ENCODE results near the gene MAPK8IP1. TPM values are rescaled to one million over a fixed set of nuclear protein-coding genes. Genes with fewer than 3 reads are reported as not detected.

The MAPK8IP1 gene
- total RNA-seq, result 0.43 and 1.9 TPM in 2 replicates

DNA sequence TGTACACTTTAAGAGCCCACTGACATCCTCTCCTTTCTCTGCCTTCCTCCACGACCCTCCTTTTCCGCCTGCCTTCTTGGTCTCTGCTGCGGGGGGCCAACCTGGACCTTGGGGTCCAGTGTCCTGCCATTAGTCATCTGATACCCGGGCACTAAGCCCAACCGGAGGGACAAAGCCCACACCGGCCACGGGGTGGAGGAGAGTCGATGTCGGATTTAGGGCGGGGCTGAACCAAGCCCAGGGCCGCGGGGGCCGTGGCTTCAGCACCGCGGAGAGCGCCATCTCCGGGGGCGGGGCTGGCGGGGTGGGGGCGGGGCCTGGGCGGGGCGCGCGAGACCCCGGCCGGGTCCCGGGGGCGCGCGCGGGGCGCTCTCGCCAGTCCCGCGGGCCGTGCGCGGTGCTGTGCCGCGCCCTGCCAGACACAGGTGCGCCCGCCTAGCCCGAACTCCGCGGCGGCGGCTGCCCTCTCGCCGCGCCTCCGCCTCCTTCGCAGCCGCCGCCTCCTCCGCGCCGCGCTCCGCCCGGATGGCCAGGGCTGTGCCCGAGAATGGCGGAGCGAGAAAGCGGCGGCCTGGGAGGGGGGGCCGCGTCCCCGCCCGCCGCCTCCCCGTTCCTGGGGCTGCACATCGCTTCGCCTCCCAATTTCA lies at the start of gene MAPK8IP1:
Gene MAPK8IP1 (plus strand): TSS at position 378 of the 647 bp plus-strand sequence. CDS start 170 bp downstream, at position 548.

DNA sequence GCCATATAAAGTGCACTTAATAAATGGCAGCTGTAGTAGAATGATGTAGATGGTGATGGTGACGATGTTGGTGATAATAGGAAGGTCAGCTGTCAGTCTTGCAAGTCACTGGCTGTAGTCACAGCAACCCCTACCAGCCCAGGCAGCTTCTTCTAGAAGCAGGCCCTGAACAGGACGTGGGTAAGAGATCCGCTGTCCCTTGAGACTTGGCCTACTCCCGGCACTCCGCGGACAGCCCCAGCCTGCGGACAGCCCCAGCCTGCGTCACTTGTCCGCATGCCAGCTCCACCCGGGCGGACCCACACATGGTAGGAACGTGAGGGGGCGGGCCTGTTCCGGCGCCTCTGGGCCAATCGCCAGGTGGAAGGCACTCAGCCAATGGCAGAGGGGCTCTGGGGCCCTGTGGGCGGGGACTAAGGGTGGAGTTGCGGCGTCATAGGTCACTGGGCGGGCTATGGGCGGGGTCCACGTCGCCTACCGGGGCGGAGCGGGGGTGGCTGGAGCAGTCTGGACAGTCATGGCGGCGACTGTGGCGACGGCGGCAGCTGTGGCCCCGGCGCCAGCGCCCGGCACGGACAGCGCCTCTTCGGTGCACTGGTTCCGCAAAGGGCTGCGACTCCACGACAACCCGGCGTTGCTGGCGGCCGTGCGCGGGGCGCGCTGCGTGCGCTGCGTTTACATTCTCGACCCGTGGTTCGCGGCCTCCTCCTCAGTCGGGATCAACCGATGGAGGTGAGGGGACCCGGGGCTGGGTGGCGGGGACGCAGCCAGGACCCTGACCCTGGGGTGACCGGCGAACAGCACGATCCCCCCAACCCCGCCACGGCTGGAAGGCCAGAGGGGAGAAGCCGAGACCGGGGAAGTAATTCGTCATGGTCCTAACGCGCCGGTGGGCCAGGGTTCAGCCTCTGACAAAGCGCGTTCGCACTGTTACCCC lies 38.2 kb upstream of the MAPK8IP1 start, which contains the start of gene CRY2:
Gene CRY2 (plus strand): TSS at position 502 of the 937 bp plus-strand sequence. CDS start 16 bp downstream, at position 518.

DNA sequence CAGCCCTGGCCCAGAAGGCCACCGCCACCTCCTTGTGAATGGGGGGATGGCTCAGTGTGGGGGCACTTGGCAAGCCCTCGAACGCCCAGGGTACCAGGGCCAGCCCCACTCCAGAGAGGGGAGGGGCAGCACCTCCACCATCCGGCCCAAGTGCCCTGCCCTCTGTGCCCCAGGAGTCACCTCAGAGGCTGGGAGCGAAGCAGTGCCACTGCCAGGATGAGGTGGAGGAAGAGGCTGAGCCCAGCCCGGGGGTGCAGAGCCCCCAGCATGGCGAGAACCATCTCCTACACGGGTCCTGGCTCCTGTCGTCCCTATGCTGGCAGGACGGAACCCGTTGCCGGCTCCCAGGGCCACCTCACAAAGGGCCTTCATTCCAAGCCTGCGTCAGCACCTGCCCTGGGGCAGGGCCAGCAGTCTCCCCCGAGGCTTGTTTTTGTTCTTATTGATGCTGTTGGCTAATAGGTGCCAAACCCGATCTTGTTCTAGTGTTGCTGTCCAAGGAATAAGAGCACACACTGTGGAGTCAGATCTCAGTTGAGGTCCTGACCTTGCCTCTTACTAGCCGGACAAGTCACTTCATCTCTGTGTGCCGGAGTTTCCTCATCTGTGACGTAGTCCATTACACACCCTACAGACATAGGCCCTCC lies 21.6 kb downstream of the MAPK8IP1 start, which contains the start of gene FREY1:
Gene FREY1 (minus strand): TSS at position 307 of the 647 bp plus-strand sequence. CDS start 26 bp downstream, at position 281.

DNA sequence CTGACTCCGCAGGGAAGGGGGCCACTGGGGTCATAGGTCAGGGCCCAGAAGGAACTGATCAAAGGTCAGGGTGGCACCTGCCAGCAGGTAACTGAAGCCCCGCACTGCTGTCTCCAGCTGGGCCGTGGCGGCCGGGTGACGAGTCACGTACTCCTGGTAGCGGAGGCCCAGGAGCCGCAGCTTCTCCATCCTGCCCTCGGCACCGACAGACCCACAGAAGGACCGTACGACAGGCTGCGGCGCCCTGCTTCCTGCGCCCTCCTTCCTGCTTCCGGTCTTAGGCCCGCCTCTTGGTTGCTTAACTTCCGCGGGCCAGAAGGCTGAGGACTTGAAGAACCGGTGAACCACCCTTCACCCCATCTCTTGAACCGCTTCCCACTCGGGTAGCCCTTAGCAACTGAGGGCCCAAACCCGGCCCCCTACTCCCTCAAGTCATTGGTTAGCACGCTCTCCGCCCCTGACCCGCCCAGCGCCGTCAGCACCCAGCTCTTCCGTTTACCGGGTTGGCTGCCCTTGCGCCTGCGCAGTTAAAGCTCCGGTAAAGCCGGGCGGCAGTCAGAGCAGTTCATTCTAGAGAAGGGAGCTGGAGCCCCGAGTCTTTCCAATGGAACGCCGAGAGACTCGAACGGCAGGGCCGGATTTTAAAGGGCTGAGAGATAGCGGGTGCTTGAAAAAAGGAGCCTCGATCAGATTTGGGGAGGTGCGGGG lies 32.3 kb downstream of the MAPK8IP1 start, which contains the start of gene PEX16:
Gene PEX16 (minus strand): TSS at position 255 of the 708 bp plus-strand sequence. CDS start 66 bp downstream, at position 189.

DNA sequence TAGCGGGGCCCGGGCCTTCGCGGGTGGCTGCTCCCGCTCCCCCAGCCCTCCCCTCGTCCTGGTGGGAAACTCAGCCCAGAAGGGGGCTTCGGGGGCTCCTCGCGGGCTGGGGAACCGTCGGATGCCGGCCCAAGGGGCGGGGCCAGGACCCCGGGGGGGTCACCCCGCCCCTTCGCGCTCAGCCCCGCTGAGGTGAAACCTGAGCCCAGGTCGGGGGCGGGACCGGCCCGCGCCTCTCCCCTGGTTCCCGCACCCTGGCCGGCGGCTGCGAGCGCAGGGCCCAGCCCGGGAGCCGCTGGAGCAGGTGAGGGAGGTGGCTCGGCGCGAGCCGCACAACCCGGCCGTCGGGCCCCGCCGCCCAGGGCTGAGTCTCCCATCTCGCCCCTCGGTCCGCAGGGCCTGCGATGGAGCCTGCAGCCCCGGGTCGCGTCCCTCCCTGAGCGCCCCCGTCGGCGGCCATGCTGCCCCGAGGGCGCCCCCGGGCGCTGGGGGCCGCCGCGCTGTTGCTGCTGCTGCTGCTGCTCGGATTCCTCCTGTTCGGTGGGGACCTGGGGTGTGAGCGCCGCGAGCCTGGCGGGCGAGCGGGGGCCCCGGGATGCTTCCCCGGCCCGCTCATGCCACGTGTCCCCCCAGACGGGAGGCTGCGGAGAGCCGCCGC lies 37.1 kb downstream of the MAPK8IP1 start, which contains the start of gene LARGE2:
Gene LARGE2 (plus strand): TSS at position 232 of the 658 bp plus-strand sequence. CDS start 227 bp downstream, at position 459.

Other genes with a start within 250 kb of the MAPK8IP1 start
- under 0.01 TPM in 1 of 2 replicates, not detected in the other for gene CHST1, start 220.0 kb upstream of the MAPK8IP1 start, total RNA-seq
- gene SLC35C1, start 80.5 kb upstream of the MAPK8IP1 start, total RNA-seq, result 6.8 and 9.2 TPM in 2 replicates
- 8.2 and 10.2 TPM in 2 replicates for gene CRY2, start 38.2 kb upstream of the MAPK8IP1 start, total RNA-seq
- gene FREY1, start 21.6 kb downstream of the MAPK8IP1 start, total RNA-seq, result 0.48 and 2.6 TPM in 2 replicates
- gene PEX16, start 32.2 kb downstream of the MAPK8IP1 start, total RNA-seq, result 48.7 and 55.2 TPM in 2 replicates
- gene LARGE2, start 37.0 kb downstream of the MAPK8IP1 start, total RNA-seq, result 8.2 and 11.7 TPM in 2 replicates
- gene PHF21A, start 235.8 kb downstream of the MAPK8IP1 start, total RNA-seq, result 5.8 and 10.7 TPM in 2 replicates

Measured in tracheal epithelial cell (primary cell).